DOHH2 (cell line): ENCODE data around the gene SPTLC1.
"Not testable (repeated sequence)": the region's sequence is repeated elsewhere in the genome, so short reads cannot be mapped to it uniquely, and the experiment has no call there.

Experiments used
- CTCF ChIP-seq: fragments of 200-600 bp; sonication (generic); IDR thresholded peaks from one replicate; pipeline ENCODE4 v1.5.1; 2014; ENCODE audit warnings: antibody characterized with exemption, mild to moderate bottlenecking, low read depth, low read length; ENCODE audit not compliant: poor library complexity, severe bottlenecking
- EZH2phosphoT487 ChIP-seq: fragments of 200-600 bp; sonication (generic); IDR thresholded peaks from 2 replicates; pipeline ENCODE4 v1.6.1; 2017; ENCODE audit warnings: borderline replicate concordance, mild to moderate bottlenecking, antibody characterized with exemption, low read length, moderate library complexity, mixed read lengths

DNA sequence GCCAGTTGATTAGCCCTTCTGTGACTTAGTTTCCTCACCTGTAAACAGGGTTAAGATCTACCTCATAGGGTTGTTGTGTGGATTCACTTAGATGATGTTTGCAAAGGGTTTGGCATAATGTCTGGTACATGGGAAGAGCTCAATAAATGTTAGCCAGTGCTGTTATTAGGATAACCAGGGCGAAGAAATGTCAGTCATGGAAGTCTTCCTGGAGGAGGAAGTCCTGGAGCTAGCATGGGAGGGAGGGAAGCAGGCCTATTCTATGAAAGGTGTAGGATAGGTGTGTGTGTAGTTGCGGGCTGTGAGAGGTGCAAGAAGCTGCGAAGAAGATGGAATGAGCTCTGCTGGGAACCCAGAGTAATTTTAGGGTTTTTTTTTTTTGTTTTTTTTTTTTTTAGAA lies 30.6 kb upstream of the SPTLC1 start:
- TF ChIP-seq CTCF, EZH2phosphoT487: not testable (repeated sequence)
